ENCODE data around the gene OTC.

OTC gene

DNA sequence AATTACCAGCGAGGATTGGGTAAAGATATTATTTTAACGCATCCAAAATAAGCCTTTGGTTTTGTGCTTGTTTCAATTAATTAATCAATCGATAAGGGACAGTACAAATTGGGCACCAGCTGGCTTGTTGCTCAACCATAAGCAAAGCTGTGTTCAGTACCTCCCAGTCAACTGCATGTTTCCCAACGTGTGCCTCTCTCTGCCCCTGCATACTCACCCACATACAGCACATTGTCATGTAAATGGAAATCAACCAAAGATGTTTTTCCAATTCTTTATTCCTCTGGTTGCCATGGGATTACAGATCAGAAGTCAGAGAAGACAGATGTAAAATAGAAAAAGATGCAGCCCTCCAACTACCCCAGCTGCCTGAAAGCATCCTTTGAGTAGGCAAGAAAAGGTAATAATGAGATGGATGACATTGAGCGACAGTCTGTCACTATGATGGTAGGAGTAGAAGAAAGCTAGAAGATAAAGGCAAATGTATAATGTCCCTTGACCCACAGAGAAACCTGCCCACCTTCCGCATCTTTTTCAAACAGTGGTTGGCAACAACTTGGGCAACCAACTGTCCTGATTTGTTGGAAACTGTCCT is 116.3 kb downstream of the OTC start:
- DNase-seq (ENCODE audit: low read depth): no peak

Data from T-helper 22 cell (primary cell).